ENCODE measurements around the gene WDFY4. TPM values are rescaled to one million over a fixed set of nuclear protein-coding genes. Genes with fewer than 3 reads are reported as not detected.

WDFY4 gene
- total RNA-seq, 1 donor from 2014 or later: not detected

GRCh38 chr10:48690791-48691660 lies 6.4 kb downstream of the WDFY4 start:
- H3K36me3 Mint-ChIP-seq (ENCODE audit: unreplicated experiment): no peaks in the 10 kb centered on the region
- no peaks in the 10 kb centered on the region for H3K4me1 Mint-ChIP-seq (ENCODE audit: unreplicated experiment)
- no peaks in the 10 kb centered on the region for H3K9me3 Mint-ChIP-seq (ENCODE audit: unreplicated experiment)
- peaks cover 24% of the 10 kb centered on the region for H3K27me3 Mint-ChIP-seq (ENCODE audit: unreplicated experiment)
- H3K27ac Mint-ChIP-seq (ENCODE audit: unreplicated experiment): no peak overlapping the region
- no peak overlapping the region for H3K4me3 Mint-ChIP-seq (ENCODE audit: unreplicated experiment)
- TF ChIP-seq CTCF (IDR thresholded peaks at IDR 0.05): no peak
- DNase-seq (ENCODE audit: extremely low spot score, unreplicated experiment): peak; percentile 80

- no peak for TF ChIP-seq CTCF (IDR thresholded peaks at IDR 0.05)
- no peaks in the 10 kb centered on the region for H3K36me3 Mint-ChIP-seq (ENCODE audit: unreplicated experiment)
- H3K27ac Mint-ChIP-seq (ENCODE audit: unreplicated experiment): no peak overlapping the region
- H3K4me3 Mint-ChIP-seq (ENCODE audit: unreplicated experiment): no peak overlapping the region
- peak; percentile 51 for DNase-seq (ENCODE audit: extremely low spot score, unreplicated experiment)
- H3K4me1 Mint-ChIP-seq (ENCODE audit: unreplicated experiment): no peaks in the 10 kb centered on the region
- no peaks in the 10 kb centered on the region for H3K9me3 Mint-ChIP-seq (ENCODE audit: unreplicated experiment)
- H3K27me3 Mint-ChIP-seq (ENCODE audit: unreplicated experiment): peaks cover 24% of the 10 kb centered on the region
Measured at GRCh38 chr10:48691812-48692528, 7.3 kb downstream of the WDFY4 start.

- Mint-ChIP-seq H3K9me3 (ENCODE audit: unreplicated experiment) (no peaks in the 10 kb centered on the region), H3K36me3 (ENCODE audit: unreplicated experiment) (no peaks in the 10 kb centered on the region), H3K27ac (ENCODE audit: unreplicated experiment) (no peak overlapping the region), H3K4me1 (ENCODE audit: unreplicated experiment) (no peaks in the 10 kb centered on the region), H3K27me3 (ENCODE audit: unreplicated experiment) (peaks cover 24% of the 10 kb centered on the region), H3K4me3 (ENCODE audit: unreplicated experiment) (no peak overlapping the region)
- peak; percentile 53 for DNase-seq (ENCODE audit: extremely low spot score, unreplicated experiment)
- TF ChIP-seq CTCF (IDR thresholded peaks at IDR 0.05): no peak
Measured at GRCh38 chr10:48692748-48693147, 8.1 kb downstream of the WDFY4 start.

- H3K9me3 Mint-ChIP-seq (ENCODE audit: unreplicated experiment): no peaks in the 10 kb centered on the region
- H3K4me3 Mint-ChIP-seq (ENCODE audit: unreplicated experiment): no peak overlapping the region
- no peak for TF ChIP-seq CTCF (IDR thresholded peaks at IDR 0.05)
- H3K27ac Mint-ChIP-seq (ENCODE audit: unreplicated experiment): no peak overlapping the region
- H3K27me3 Mint-ChIP-seq (ENCODE audit: unreplicated experiment): peaks cover 24% of the 10 kb centered on the region
- peak; percentile 66 for DNase-seq (ENCODE audit: extremely low spot score, unreplicated experiment)
- H3K36me3 Mint-ChIP-seq (ENCODE audit: unreplicated experiment): no peaks in the 10 kb centered on the region
- no peaks in the 10 kb centered on the region for H3K4me1 Mint-ChIP-seq (ENCODE audit: unreplicated experiment)
Measured at GRCh38 chr10:48693206-48693605, 8.5 kb downstream of the WDFY4 start.
